Left renal pelvis (tissue), 4 donors: Measurements from ENCODE around the gene TRIM34. TPM values are rescaled to one million over a fixed set of nuclear protein-coding genes. Genes with fewer than 3 reads are reported as not detected.
"Not testable (repeated sequence)": the region's sequence is repeated elsewhere in the genome, so short reads cannot be mapped to it uniquely, and the experiment has no call there.

Experiments
- DNase-seq, 4 donors: peaks; one replicate each; pipeline ENCODE4 v3.0.0-alpha.2; 2013; ENCODE audit warnings: low read depth in 4 of 4, low spot score in 3 of 4
- polyA plus RNA-seq, 4 donors: library from polyadenylated mRNA; unstranded; fragments of 120-200 nt; gene quantifications; one replicate each; pipeline ENCODE4 v1.2.1, GENCODE V29; 2013; ENCODE audit not compliant: insufficient read length in 4 of 4

The TRIM34 gene
- 10 to 100 TPM; 10.4 to 11.1 (median 10.5) TPM for polyA plus RNA-seq

- DNase-seq: peak; percentile 25 to 57 (median 30)
Measured at GRCh38 chr11:5624489-5625279, at the start of gene TRIM34. TRIM34 (plus strand) TSS chr11:5625001; CDS start chr11:5632332, 7,331 bp downstream.

GRCh38 chr11:5575152-5575551, 49.6 kb upstream of the TRIM34 start:
- no peak for DNase-seq

GRCh38 chr11:5577101-5577500, 47.7 kb upstream of the TRIM34 start:
- no peak for DNase-seq

- no peak for DNase-seq
Measured at GRCh38 chr11:5580577-5580976, 44.2 kb upstream of the TRIM34 start, which contains the start of gene OR52B6. OR52B6 (plus strand) TSS chr11:5580877; CDS start chr11:5580877, 0 bp downstream.

GRCh38 chr11:5581014-5581413, 43.8 kb upstream of the TRIM34 start:
- DNase-seq: no peak

- not testable (repeated sequence) for DNase-seq
Measured at GRCh38 chr11:5584458-5584857, 40.3 kb upstream of the TRIM34 start.

- not testable (repeated sequence) for DNase-seq
Measured at GRCh38 chr11:5589906-5590305, 34.9 kb upstream of the TRIM34 start.

- no peak for DNase-seq
Measured at GRCh38 chr11:5591613-5592012, 33.2 kb upstream of the TRIM34 start.

- no peak for DNase-seq
Measured at GRCh38 chr11:5592615-5593014, 32.2 kb upstream of the TRIM34 start.

GRCh38 chr11:5593146-5593545, 31.7 kb upstream of the TRIM34 start:
- DNase-seq: no peak

GRCh38 chr11:5596607-5597201, 28.1 kb upstream of the TRIM34 start, which contains the start of gene TRIM6:
TRIM6 (plus strand) TSS chr11:5596637; CDS start chr11:5596898, 261 bp downstream.
- peak in 3 of 4 donors; percentile 20 to 46 (median 39) for DNase-seq

GRCh38 chr11:5597953-5598352, 26.8 kb upstream of the TRIM34 start:
- no peak for DNase-seq

GRCh38 chr11:5600374-5600851, 24.4 kb upstream of the TRIM34 start:
- DNase-seq: peak in 3 of 4 donors; percentile 38 to 46 (median 42)

GRCh38 chr11:5602791-5603190, 22.0 kb upstream of the TRIM34 start:
- not testable (repeated sequence) for DNase-seq

- DNase-seq: no peak
Measured at GRCh38 chr11:5603326-5603725, 21.5 kb upstream of the TRIM34 start.

GRCh38 chr11:5604896-5605295, 19.9 kb upstream of the TRIM34 start:
- DNase-seq: no peak

- DNase-seq: no peak
Measured at GRCh38 chr11:5605849-5606248, 19.0 kb upstream of the TRIM34 start.

GRCh38 chr11:5608808-5609207, 16.0 kb upstream of the TRIM34 start:
- DNase-seq: no peak

- no peak for DNase-seq
Measured at GRCh38 chr11:5610446-5610845, 14.4 kb upstream of the TRIM34 start.

- no peak for DNase-seq
Measured at GRCh38 chr11:5611627-5612026, 13.2 kb upstream of the TRIM34 start.

GRCh38 chr11:5618807-5619206, 6.0 kb upstream of the TRIM34 start:
- no peak for DNase-seq
